Measurements from ENCODE around the gene TNNC2. TPM values are rescaled to one million over a fixed set of nuclear protein-coding genes. Genes with fewer than 3 reads are reported as not detected.

The TNNC2 gene
- total RNA-seq, 2 experiments from 2014 or later, result not detected

DNA sequence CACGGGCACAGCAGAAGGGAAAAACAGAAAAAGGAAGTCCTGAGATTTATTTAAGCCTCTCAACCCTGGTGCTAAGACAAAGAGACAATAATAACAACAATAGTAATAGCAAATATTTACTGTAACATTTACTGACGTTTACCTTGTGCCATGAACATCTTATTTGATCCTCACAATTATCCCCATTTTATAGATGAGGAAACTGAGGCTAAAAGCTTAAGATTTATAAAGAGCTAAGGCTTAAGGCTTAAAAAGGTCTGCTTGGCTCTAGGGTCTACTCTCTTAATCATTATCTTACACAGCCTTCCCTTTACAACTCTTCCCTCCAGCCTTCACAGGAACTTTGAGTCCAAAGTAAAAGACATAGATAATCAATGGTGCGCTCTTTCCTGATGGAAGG is 38.8 kb downstream of the TNNC2 start:
- CTCF ChIA-PET, result interaction anchor here (1.0 to 1.3 kb wide), 2 partner anchors 17 to 119 kb away, joined by 3 to 4 read pairs; no protein-coding TSS in a partner anchor
- intact Hi-C loops (cut with micrococcal nuclease), result no loop called here
- Mint-ChIP-seq H3K4me3 (no peak overlapping the region), H3K36me3 (ENCODE audit: low read depth) (peaks cover 2% of the 10 kb centered on the region), H3K27ac (no peak overlapping the region), H3K9me3 (no peaks in the 10 kb centered on the region), H3K27me3 (ENCODE audit: low read depth) (no peaks in the 10 kb centered on the region), H3K4me1 (ENCODE audit: low read depth) (peaks cover 9% of the 10 kb centered on the region)
- DNase-seq, result no peak

DNA sequence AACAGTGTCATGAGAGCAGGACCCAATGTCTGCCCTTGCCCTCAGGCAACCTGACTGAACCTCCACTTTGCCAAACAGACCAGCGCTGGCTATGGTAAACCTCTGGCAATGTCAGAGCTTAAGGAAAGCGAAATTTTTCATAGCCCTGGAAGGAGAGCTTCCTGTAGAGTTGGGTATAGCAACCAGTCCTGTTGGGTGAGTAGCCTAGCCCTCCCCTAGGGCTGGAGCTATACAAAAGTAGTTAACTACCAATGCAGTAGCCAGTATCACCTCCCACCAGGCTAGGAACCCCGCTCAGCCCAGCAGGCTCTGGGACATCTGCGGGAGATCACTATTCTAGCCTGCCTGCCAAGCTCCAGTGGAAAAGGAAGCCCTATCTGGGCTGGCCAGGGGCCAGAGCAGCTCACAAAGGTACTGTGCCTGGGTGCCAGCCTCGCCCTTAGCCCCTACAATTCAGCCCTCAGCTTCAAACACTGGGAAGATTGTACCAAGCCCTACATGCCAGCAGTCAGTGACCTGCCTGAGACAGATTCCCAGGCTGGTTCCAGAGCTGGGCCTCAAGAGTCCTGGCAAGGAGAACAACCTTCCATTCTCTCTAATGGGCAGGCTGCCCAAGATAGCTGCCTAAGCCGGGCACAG is 43.3 kb downstream of the TNNC2 start:
- no peaks in the 10 kb centered on the region for H3K27me3 Mint-ChIP-seq (ENCODE audit: low read depth)
- no peaks in the 10 kb centered on the region for H3K9me3 Mint-ChIP-seq
- DNase-seq, result no peak
- H3K4me1 Mint-ChIP-seq (ENCODE audit: low read depth), result peaks cover 8% of the 10 kb centered on the region
- intact Hi-C loops (cut with micrococcal nuclease), result no loop called here
- CTCF ChIA-PET, result interaction anchor here (0.6 to 1.1 kb wide), 3 partner anchors 13 to 42 kb away, joined by 3 to 4 read pairs (median 3); no protein-coding TSS in a partner anchor
- H3K27ac Mint-ChIP-seq, result no peak overlapping the region
- no peaks in the 10 kb centered on the region for H3K36me3 Mint-ChIP-seq (ENCODE audit: low read depth)
- no peak overlapping the region for H3K4me3 Mint-ChIP-seq

DNA sequence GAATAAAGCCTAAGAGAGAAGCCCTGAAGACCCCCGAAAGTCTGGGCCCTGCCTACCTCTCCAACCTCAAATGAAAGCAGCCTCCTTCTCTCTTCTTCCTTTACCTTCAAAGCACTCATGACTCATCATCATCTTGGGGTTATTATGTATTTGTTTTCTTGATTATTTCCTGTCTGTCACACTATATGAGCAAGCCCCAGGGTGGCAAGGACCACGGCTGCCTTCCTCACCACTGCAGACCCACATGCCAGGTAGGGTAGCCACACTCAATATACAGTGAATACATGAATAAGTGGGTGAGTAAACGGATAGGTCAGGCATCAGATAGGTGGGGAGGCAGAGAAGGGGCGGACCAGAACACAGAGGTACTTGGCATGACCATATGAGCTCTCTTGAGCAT is 44.2 kb downstream of the TNNC2 start:
- Mint-ChIP-seq H3K9me3 (no peaks in the 10 kb centered on the region), H3K4me3 (no peak overlapping the region), H3K36me3 (ENCODE audit: low read depth) (no peaks in the 10 kb centered on the region), H3K27me3 (ENCODE audit: low read depth) (no peaks in the 10 kb centered on the region), H3K4me1 (ENCODE audit: low read depth) (peaks cover 8% of the 10 kb centered on the region), H3K27ac (no peak overlapping the region)
- CTCF ChIA-PET, result interaction anchor here (0.6 to 1.1 kb wide), 3 partner anchors 12 to 41 kb away, joined by 3 to 4 read pairs (median 3); no protein-coding TSS in a partner anchor
- DNase-seq, result no peak
- intact Hi-C loops (cut with micrococcal nuclease), result no loop called here

DNA sequence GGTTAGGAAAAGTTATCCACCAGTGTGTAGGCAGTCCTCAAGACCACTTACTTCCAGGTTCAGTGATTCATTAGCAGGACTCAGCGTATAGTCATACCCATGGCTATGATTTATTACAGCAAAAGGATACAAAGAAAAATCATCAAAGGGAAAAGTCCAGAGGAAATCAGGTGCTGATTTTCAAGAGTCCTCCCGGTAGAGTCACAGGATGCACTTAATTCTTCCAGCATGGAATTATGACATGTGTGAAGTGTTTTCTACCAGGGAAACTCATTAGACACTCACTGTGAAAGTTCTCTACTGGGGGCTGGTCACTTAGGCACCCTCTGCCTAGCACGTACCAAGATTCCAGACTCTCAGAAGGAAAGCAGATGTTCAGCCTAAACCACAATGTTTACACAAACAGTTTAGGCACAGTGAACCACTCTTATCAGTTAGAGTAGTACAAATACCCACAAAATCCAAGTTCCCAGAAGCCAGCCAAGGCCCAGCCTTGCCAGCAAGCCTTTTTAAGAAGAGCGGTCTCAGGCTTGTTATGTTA is 45.7 kb downstream of the TNNC2 start:
- Mint-ChIP-seq H3K27me3 (ENCODE audit: low read depth) (no peaks in the 10 kb centered on the region), H3K4me1 (ENCODE audit: low read depth) (peaks cover 8% of the 10 kb centered on the region), H3K4me3 (no peak overlapping the region), H3K36me3 (ENCODE audit: low read depth) (no peaks in the 10 kb centered on the region), H3K27ac (no peak overlapping the region), H3K9me3 (no peaks in the 10 kb centered on the region)
- no peak for DNase-seq
- CTCF ChIA-PET, result no interaction called here
- intact Hi-C loops (cut with micrococcal nuclease), result no loop called here

DNA sequence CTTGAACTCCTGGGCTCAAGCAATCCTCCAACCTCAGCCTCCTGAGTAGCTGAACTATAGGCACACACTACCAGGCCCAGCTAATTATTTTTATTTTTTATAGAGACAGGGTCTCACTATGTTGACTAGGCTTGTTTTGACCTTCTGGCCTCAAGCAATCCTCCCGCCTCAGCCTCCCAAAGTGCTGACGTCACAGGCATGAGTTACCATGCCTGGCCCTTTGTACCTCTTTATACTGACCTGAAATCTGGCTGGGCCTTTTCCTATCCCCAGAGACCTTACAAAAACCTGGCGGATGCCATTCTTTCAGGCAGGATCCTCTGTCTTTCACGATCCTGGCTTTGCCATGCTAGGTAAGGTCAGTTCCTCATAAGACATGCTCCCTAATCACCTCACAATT is 47.0 kb downstream of the TNNC2 start:
- Mint-ChIP-seq H3K9me3 (no peaks in the 10 kb centered on the region), H3K36me3 (ENCODE audit: low read depth) (no peaks in the 10 kb centered on the region), H3K27ac (no peak overlapping the region), H3K27me3 (ENCODE audit: low read depth) (no peaks in the 10 kb centered on the region), H3K4me1 (ENCODE audit: low read depth) (peaks cover 8% of the 10 kb centered on the region), H3K4me3 (no peak overlapping the region)
- CTCF ChIA-PET, result interaction anchor here (2.2 kb wide), 1 partner anchor 9 kb away, joined by 12 read pairs; no protein-coding TSS in a partner anchor
- intact Hi-C loops (cut with micrococcal nuclease), result no loop called here
- no peak for DNase-seq

DNA sequence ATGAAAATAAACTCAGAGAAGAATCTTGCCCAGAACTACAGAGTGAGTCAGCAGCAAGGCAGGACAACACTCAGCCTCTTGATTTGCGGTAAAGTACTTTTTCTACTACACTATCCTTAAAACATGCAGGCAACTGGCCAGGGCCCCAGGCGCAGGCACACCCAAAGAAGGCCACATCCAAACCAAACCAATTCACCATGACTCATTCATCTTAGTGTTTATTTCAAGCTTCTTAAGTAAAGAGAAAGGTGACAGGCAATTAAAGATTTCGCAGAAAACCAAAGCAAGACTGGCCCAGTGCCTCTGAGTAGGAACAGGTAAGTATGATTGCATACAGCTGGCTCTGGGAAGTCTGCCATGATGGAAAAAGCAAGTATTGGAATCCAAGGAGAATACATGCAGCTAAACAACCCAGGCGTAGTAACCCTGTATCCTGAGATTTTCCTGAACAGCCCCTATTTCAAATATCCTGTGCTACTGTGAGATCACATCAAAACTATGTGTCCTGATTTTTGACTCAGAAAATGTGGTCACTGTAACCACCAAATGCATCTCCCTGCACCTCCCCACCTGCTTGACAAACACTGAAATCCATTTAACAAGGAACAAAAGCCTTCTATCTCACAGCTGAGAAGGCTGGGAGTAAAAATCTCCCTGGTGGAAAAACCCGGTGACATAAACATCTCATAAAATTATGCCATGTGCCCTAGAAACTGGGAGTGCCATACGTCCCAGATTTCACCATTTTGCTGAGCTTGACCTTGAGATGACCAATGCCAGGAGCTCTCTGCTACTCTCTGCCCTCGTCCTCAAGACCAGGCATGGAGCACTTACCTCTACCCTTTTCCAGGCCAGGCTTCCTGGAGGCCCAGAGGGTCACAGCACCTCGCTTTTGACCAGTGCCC is 47.8 kb downstream of the TNNC2 start:
- H3K9me3 Mint-ChIP-seq, result no peaks in the 10 kb centered on the region
- intact Hi-C loops (cut with micrococcal nuclease), result no loop called here
- peaks cover 8% of the 10 kb centered on the region for H3K4me1 Mint-ChIP-seq (ENCODE audit: low read depth)
- no peaks in the 10 kb centered on the region for H3K27me3 Mint-ChIP-seq (ENCODE audit: low read depth)
- no peak overlapping the region for H3K27ac Mint-ChIP-seq
- DNase-seq, result no peak
- H3K4me3 Mint-ChIP-seq, result no peak overlapping the region
- CTCF ChIA-PET, result interaction anchor here (2.2 kb wide), 1 partner anchor 8 kb away, joined by 12 read pairs; no protein-coding TSS in a partner anchor
- no peaks in the 10 kb centered on the region for H3K36me3 Mint-ChIP-seq (ENCODE audit: low read depth)

DNA sequence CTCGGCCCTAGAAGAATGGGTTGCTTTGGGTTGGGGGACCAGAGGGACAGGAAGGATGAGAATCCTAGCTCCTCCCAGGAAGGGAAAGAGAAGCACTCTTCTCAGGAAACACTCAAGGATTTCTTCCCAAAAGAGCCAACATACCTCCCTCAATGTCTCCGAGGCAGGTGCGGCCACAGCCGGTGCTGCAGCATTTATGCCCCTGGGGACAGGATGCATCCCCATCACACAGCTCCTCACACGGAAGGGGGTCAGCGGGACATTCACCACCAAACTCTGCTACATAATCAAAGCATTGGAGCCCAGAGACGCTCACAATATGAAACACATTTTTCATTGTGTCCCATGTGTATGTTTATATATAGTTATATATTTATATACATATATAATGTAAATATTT is 50.2 kb downstream of the TNNC2 start:
- CTCF ChIA-PET, result interaction anchor here (0.6 kb wide), 1 partner anchor 30 kb away, joined by 3 read pairs; no protein-coding TSS in a partner anchor
- Mint-ChIP-seq H3K36me3 (ENCODE audit: low read depth) (no peaks in the 10 kb centered on the region), H3K27me3 (ENCODE audit: low read depth) (peaks cover 3% of the 10 kb centered on the region), H3K9me3 (no peaks in the 10 kb centered on the region), H3K4me3 (no peak overlapping the region), H3K27ac (no peak overlapping the region), H3K4me1 (ENCODE audit: low read depth) (peaks cover 3% of the 10 kb centered on the region)
- intact Hi-C loops (cut with micrococcal nuclease), result no loop called here
- DNase-seq, result no peak

DNA sequence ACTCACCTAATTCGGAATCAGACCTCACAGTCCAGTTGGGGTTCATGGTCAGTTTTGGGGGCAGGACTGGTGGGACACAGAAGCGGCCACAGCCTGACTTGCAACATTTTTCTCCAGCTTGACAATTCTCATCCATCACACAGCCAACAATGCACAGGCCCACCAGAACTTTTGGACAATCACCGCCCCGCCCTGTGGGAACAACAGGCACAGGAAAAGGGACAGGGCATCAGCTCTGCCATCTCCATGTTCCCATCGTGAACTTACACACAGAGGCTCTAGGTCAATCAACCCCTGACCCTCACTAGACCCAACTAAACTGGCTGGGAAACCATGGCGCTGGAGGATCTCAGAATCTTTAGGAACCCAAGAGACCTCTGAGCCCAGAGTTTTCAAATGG is 51.7 kb downstream of the TNNC2 start:
- Mint-ChIP-seq H3K36me3 (ENCODE audit: low read depth) (no peaks in the 10 kb centered on the region), H3K4me3 (no peak overlapping the region), H3K9me3 (no peaks in the 10 kb centered on the region), H3K27ac (no peak overlapping the region), H3K27me3 (ENCODE audit: low read depth) (peaks cover 3% of the 10 kb centered on the region), H3K4me1 (ENCODE audit: low read depth) (peaks cover 6% of the 10 kb centered on the region)
- DNase-seq, result no peak
- CTCF ChIA-PET, result no interaction called here
- intact Hi-C loops (cut with micrococcal nuclease), result no loop called here

DNA sequence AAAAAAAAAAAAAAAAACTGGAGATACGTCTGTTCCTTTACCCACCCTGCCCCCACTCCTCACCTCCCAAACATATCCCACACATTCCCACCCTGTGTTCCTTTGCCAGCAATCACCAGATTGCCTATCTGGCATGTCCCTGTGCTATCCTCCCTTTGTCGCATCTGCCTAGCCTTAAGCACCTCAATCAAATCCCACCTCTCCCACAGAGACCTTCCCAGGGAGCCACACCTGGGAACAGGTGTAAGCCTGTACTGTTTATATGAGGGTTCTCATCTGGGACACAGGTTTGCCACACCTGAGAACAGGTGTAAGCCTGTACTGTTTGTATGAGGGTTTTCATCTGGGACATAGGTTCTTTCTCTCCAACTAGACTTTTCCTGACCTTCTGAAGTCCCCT is 52.2 kb downstream of the TNNC2 start:
- H3K4me1 Mint-ChIP-seq (ENCODE audit: low read depth), result peaks cover 6% of the 10 kb centered on the region
- no peak overlapping the region for H3K4me3 Mint-ChIP-seq
- CTCF ChIA-PET, result interaction anchor here (1.4 kb wide), 1 partner anchor 24 kb away, joined by 3 read pairs; no protein-coding TSS in a partner anchor
- DNase-seq, result no peak
- no peaks in the 10 kb centered on the region for H3K9me3 Mint-ChIP-seq
- intact Hi-C loops (cut with micrococcal nuclease), result loop anchor here (5.0 kb wide), 1 partner anchor 458 kb away; no protein-coding TSS in a partner anchor
- peaks cover 3% of the 10 kb centered on the region for H3K27me3 Mint-ChIP-seq (ENCODE audit: low read depth)
- no peak overlapping the region for H3K27ac Mint-ChIP-seq
- no peaks in the 10 kb centered on the region for H3K36me3 Mint-ChIP-seq (ENCODE audit: low read depth)

Other genes with a start within 250 kb of the TNNC2 start
- not detected for gene WFDC8, start 248.0 kb downstream of the TNNC2 start, total RNA-seq
- gene WFDC10A, start 197.6 kb downstream of the TNNC2 start, total RNA-seq, result not detected
- gene WFDC9, start 196.0 kb downstream of the TNNC2 start, total RNA-seq, result not detected
- gene WFDC11, start 157.1 kb downstream of the TNNC2 start, total RNA-seq, result not detected
- not detected for gene WFDC13, start 125.3 kb downstream of the TNNC2 start, total RNA-seq
- gene WFDC10B, start 122.3 kb downstream of the TNNC2 start, total RNA-seq, result not detected
- not detected for gene SPINT4, start 105.0 kb downstream of the TNNC2 start, total RNA-seq
- not detected for gene WFDC3, start 35.4 kb downstream of the TNNC2 start, total RNA-seq
- gene DNTTIP1, start 35.4 kb downstream of the TNNC2 start, total RNA-seq, result 10 to 100 TPM; 22.4 TPM
- gene UBE2C, start 14.7 kb downstream of the TNNC2 start, total RNA-seq, result 100 to 1,000 TPM; 189 to 202 TPM
- 1 to 10 TPM in 1 of 2 experiments, under 1 TPM in 1; 0.72 to 1.2 TPM for gene SNX21, start 6.5 kb upstream of the TNNC2 start, total RNA-seq
- gene ACOT8, start 30.1 kb upstream of the TNNC2 start, total RNA-seq, result 10 to 100 TPM; 21.4 to 23.3 TPM
- gene ZSWIM3, start 30.3 kb upstream of the TNNC2 start, total RNA-seq, result 1 to 10 TPM; 3.3 to 3.7 TPM
- 1 to 10 TPM; 8.2 to 8.4 TPM for gene ZSWIM1, start 53.9 kb upstream of the TNNC2 start, total RNA-seq
- gene SPATA25, start 60.3 kb upstream of the TNNC2 start, total RNA-seq, result under 1 TPM; 0.38 to 0.52 TPM
- gene NEURL2, start 63.9 kb upstream of the TNNC2 start, total RNA-seq, result 1 to 10 TPM in 1 of 2 experiments, under 1 TPM in 1; 0.99 to 1.4 TPM
- gene CTSA, start 64.0 kb upstream of the TNNC2 start, total RNA-seq, result 10 to 100 TPM; 28.7 to 31.5 TPM
- 1 to 10 TPM; 4.3 to 4.8 TPM for gene PLTP, start 84.8 kb upstream of the TNNC2 start, total RNA-seq
- 10 to 100 TPM; 39.2 to 39.5 TPM for gene PCIF1, start 107.4 kb upstream of the TNNC2 start, total RNA-seq
- 10 to 100 TPM; 26.8 to 28.0 TPM for gene ZNF335, start 144.9 kb upstream of the TNNC2 start, total RNA-seq
- not detected for gene MMP9, start 181.6 kb upstream of the TNNC2 start, total RNA-seq
- gene SLC12A5, start 201.9 kb upstream of the TNNC2 start, total RNA-seq, result not detected

Measured in activated naive CD4-positive, alpha-beta T cell treated with anti-CD3 and anti-CD28 coated beads for 36 hours (primary cell).